SK-N-SH treated with all-trans-retinoic acid at 6 μM for 48 hours (cell line): Measurements from ENCODE around the gene COL6A3.

Source experiments
- GLIS3 ChIP-seq: fragments of 250-450 bp; sonication (Bioruptor Pico); IDR thresholded peaks from 2 replicates; pipeline ENCODE4 v1.5.0; 2020; ENCODE audit warnings: mild to moderate bottlenecking, moderate library complexity
- PPARA ChIP-seq: fragments of 250-450 bp; sonication (Bioruptor Pico); IDR thresholded peaks from 2 replicates; pipeline ENCODE4 v1.5.0; 2020; ENCODE audit warnings: mild to moderate bottlenecking, borderline replicate concordance
- TF ChIP-seq, protein P1 (sequence below): fragments of 250-450 bp; sonication (Bioruptor Pico); IDR thresholded peaks from 2 replicates; pipeline ENCODE4 v1.5.0; 2020; ENCODE audit warnings: mild to moderate bottlenecking, moderate library complexity

DNA sequence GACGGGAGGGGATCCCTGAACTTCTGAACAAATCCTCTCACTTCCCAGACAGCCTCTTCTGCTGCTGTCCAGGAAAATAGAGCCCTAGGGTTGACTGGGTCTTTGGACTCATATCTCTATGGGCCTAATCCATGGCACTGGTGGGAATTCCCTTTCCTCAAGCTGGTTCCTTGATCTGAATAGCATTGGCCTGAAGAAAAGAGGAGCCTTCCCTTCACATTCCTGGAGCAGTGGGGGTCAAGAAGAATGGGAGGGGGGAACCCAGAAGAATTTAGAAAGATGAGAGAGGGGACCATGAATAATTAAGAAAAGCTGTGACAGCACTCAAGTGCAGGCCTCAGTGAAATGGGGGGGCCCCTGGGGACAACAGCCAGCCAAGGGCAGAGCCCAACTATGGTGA lies 80.2 kb downstream of the COL6A3 start:
- no peak for TF ChIP-seq PPARA (CRISPR knock-in tag)
- no peak for TF ChIP-seq GLIS3
- TF ChIP-seq, protein P1, sequence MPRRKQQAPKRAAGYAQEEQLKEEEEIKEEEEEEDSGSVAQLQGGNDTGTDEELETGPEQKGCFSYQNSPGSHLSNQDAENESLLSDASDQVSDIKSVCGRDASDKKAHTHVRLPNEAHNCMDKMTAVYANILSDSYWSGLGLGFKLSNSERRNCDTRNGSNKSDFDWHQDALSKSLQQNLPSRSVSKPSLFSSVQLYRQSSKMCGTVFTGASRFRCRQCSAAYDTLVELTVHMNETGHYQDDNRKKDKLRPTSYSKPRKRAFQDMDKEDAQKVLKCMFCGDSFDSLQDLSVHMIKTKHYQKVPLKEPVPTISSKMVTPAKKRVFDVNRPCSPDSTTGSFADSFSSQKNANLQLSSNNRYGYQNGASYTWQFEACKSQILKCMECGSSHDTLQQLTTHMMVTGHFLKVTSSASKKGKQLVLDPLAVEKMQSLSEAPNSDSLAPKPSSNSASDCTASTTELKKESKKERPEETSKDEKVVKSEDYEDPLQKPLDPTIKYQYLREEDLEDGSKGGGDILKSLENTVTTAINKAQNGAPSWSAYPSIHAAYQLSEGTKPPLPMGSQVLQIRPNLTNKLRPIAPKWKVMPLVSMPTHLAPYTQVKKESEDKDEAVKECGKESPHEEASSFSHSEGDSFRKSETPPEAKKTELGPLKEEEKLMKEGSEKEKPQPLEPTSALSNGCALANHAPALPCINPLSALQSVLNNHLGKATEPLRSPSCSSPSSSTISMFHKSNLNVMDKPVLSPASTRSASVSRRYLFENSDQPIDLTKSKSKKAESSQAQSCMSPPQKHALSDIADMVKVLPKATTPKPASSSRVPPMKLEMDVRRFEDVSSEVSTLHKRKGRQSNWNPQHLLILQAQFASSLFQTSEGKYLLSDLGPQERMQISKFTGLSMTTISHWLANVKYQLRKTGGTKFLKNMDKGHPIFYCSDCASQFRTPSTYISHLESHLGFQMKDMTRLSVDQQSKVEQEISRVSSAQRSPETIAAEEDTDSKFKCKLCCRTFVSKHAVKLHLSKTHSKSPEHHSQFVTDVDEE (CRISPR knock-in tag), result no peak
